Large intestine (tissue), 3 donors: Measurements from ENCODE around the gene POLR3E. TPM values are rescaled to one million over a fixed set of nuclear protein-coding genes. Genes with fewer than 3 reads are reported as not detected.

Experiments
- DNase-seq, 2 donors: peaks; one replicate each; pipeline versions ENCODE4 v3.0.0 to v3.0.0-alpha.2; 2013
- H3K27ac ChIP-seq: one replicate; pipeline ENCODE4 v1.5.1; 2013; ENCODE audit warnings: low read length
- H3K27me3 ChIP-seq: 2 replicates; pipeline ENCODE4 v1.6.1; 2013; ENCODE audit warnings: low read length; ENCODE audit not compliant: control insufficient read depth, insufficient read depth
- H3K36me3 ChIP-seq: 2 replicates; pipeline ENCODE4 v1.6.1; 2013; ENCODE audit warnings: low read length; ENCODE audit not compliant: control insufficient read depth, insufficient read depth
- H3K4me1 ChIP-seq: one replicate; pipeline ENCODE4 v1.6.1; 2013; ENCODE audit warnings: low read length; ENCODE audit not compliant: control insufficient read depth, insufficient read depth
- H3K4me3 ChIP-seq: one replicate; pipeline ENCODE4 v1.5.1; 2013; ENCODE audit warnings: low read length
- H3K9me3 ChIP-seq: one replicate; pipeline ENCODE4 v1.6.1; 2013; ENCODE audit warnings: mild to moderate bottlenecking, low read depth, low read length, moderate library complexity; ENCODE audit not compliant: control insufficient read depth
- WGBS: methylation state at CpG from one replicate; pipeline ENCODE4 v1.1.5; 2013; ENCODE audit warnings: low lambda C conversion rate; ENCODE audit not compliant: insufficient coverage; 5-methylcytosine and 5-hydroxymethylcytosine counted together
- polyA plus RNA-seq: library from polyadenylated mRNA; unstranded; fragments of 120-200 nt; gene quantifications from one replicate; pipeline ENCODE4 v1.2.1, GENCODE V29; 2013

The POLR3E gene
- polyA plus RNA-seq, 1 donor = 54.8 TPM

DNA sequence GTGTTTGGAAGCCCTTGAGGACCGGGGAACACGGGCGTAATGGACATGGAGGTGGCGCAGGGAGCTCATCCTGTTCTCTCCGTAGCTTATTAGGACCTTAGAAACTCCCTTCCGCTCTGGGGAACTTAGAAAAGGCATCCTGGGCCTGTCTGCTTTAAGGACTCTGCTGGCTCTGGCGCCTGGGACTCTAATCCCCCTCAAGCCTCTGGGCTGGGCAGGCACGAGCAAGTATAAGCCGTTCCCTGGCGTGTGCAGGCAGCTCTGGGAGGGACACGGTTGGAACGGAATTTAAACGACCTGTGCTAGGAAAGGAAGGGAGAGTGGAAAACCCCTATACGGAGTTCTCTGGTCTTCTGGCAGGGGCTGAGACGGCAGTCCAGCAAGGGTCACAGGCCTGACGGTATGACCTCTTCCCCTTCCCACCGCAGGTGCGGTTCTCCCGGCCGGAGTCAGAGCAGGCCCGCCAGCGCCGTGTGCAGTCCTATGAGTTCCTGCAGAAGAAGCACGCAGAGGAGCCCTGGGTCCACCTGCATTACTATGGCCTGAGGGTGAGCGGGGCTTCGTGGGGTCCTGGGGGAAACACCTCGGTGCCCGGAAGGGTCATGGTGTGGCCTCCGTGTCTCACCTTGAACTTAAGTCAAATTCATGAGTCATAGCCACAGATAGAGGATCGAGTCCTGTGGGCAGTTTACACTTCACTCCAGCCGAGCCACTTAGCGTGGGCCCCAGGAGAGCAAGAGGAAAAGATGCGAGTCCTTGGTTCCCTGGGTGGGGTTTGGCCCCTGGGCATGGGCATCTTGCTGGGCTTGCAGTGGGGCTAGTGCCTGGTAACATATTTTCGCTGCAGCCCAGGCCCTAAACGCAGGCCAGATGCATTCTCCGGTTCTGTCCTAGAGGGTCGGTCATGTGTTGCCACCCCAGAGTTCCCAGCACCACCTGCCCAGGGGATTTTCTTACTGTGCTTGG lies 17.7 kb downstream of the POLR3E start:
- WGBS = no CpG with 5 or more reads among the region's 37 CpGs
- no peak overlapping the region for H3K4me3 ChIP-seq
- H3K4me1 ChIP-seq = no peaks in the 10 kb centered on the region
- H3K9me3 ChIP-seq = no peaks in the 10 kb centered on the region
- no peak for DNase-seq
- no peak overlapping the region for H3K27ac ChIP-seq
- no peaks in the 10 kb centered on the region for H3K27me3 ChIP-seq
- peaks cover 80% of the 10 kb centered on the region for H3K36me3 ChIP-seq

DNA sequence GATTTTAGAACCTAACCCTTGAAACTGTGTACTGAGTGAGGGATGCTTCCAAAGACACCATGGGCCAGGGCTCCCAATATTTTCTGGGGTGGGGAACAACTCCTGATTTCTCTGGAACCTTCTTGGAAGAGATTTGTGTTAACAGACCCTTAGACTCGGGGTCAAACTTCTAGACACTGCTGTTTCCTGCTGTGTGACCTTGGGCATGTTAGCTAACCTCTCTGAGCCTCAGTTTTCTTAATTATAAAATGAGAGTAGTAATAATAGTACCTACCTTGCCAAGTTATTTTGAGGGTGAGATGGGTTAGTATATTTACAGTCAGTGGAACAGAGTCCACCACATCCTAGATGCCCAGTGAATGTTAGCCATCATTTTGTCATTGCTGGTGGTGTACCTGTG lies 18.8 kb downstream of the POLR3E start:
- Histone ChIP-seq H3K4me3 (no peak overlapping the region), H3K36me3 (peaks cover 81% of the 10 kb centered on the region), H3K9me3 (no peaks in the 10 kb centered on the region), H3K4me1 (no peaks in the 10 kb centered on the region), H3K27me3 (no peaks in the 10 kb centered on the region), H3K27ac (no peak overlapping the region)
- no CpG with 5 or more reads among the region's 1 CpG for WGBS
- no peak for DNase-seq

DNA sequence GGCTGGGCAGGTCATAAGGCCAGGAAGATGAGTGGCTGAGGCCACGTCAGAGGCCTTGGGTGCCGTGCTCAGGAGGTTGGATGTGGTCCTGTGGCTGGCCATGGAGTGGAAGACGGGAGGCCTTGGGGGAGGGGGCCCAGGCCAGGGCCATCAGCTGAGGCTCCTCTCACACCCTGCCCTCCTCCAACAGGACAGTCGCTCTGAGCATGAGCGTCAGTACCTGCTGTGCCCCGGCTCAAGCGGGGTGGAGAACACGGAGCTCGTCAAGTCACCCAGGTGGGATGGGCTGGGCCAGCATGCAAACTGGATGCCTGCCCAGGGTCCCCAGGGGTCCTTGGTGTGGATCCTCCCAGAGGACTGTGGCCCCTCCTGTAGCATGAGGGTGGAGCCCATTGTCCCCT lies 19.2 kb downstream of the POLR3E start:
- Histone ChIP-seq H3K27me3 (no peaks in the 10 kb centered on the region), H3K27ac (no peak overlapping the region), H3K36me3 (peaks cover 83% of the 10 kb centered on the region), H3K4me1 (no peaks in the 10 kb centered on the region), H3K4me3 (no peak overlapping the region), H3K9me3 (no peaks in the 10 kb centered on the region)
- DNase-seq = no peak
- WGBS = no CpG with 5 or more reads among the region's 9 CpGs

DNA sequence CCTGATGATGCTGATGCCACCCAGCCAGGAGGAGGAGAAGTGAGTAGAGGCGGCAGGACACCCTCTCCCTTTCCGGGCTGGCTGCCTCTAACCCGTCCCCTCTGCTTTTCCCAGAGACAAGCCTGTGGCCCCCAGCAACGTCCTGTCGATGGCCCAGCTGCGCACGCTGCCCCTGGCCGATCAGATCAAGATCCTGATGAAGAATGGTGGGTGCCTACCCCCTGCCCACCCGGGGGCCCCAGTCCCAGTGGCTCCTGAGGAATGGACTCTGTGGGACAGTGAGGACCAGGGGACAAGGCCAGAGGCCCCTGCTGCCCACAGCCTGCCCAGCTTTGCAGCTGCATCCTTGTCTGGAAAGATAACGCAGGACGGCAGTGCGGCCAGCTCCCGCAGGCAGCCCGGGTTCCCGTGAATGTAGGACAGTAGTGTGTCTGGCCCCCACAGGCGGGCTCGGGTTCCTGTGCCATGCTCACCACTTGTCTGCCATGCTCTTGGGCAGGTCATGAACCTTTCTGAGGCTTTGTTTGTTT lies 19.9 kb downstream of the POLR3E start:
- Histone ChIP-seq H3K4me1 (no peaks in the 10 kb centered on the region), H3K36me3 (peaks cover 83% of the 10 kb centered on the region), H3K27me3 (no peaks in the 10 kb centered on the region), H3K4me3 (no peak overlapping the region), H3K9me3 (no peaks in the 10 kb centered on the region), H3K27ac (no peak overlapping the region)
- DNase-seq = no peak
- WGBS = no CpG with 5 or more reads among the region's 17 CpGs

DNA sequence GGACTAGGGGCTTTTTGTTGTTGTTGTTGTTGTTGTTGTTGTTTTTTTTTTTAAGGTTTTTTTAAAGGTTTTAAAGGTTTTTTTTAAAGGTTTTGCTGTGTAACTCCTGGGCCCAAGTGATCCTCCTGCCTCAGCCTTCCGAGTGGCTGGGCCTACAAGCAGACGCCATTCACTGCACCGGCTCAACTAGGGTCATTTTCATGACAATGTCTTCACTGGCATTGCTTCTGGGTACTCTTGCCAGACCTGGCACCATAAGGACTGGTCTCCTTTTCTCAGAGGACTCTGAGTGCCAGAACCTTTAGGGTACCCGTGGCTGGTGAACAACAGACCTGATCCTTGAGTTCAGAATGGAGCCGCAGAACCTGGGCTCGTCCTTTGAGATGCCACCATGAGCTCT lies 20.4 kb downstream of the POLR3E start:
- no peak for DNase-seq

DNA sequence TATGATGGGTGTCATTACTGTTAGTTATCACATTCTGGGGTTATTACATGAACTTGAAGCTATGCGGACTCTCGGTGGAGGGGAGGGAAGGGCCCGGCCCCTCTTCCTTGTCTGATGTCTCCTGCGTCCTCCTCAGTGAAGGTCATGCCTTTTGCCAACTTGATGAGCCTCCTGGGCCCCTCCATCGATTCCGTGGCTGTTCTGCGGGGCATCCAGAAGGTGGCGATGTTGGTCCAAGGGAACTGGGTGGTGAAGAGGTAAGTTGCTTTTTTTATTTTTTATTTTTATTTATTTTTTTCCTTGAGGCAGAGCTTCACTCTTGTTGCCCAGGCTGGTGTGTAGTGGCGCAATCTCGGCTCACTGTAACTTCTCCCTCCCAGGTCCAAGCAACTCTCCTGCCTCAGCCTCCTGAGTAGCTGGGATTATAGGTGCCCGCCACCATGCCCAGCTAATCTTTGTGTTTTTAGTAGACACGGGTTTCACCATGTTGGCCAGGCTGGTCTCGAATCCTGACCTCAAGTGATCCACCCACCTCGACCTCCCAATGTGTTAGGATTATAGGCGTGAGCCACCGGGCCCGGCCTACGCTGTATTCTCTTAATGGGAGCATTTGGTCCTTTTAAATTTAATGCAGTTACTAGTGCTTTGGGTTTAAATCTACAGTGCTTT lies 21.6 kb downstream of the POLR3E start:
- Histone ChIP-seq H3K4me3 (no peak overlapping the region), H3K9me3 (no peaks in the 10 kb centered on the region), H3K36me3 (peaks cover 85% of the 10 kb centered on the region), H3K27me3 (no peaks in the 10 kb centered on the region), H3K27ac (no peak overlapping the region), H3K4me1 (no peaks in the 10 kb centered on the region)
- WGBS = 100% methylated on average over 1 of the region's 18 CpGs
- no peak for DNase-seq

More for the DNA sequence above, 20.4 kb downstream of the POLR3E start:
- Histone ChIP-seq H3K4me1 (no peaks in the 10 kb centered on the region), H3K27ac (no peak overlapping the region), H3K36me3 (peaks cover 83% of the 10 kb centered on the region), H3K9me3 (no peaks in the 10 kb centered on the region), H3K4me3 (no peak overlapping the region), H3K27me3 (no peaks in the 10 kb centered on the region)
- no CpG with 5 or more reads among the region's 6 CpGs for WGBS

DNA sequence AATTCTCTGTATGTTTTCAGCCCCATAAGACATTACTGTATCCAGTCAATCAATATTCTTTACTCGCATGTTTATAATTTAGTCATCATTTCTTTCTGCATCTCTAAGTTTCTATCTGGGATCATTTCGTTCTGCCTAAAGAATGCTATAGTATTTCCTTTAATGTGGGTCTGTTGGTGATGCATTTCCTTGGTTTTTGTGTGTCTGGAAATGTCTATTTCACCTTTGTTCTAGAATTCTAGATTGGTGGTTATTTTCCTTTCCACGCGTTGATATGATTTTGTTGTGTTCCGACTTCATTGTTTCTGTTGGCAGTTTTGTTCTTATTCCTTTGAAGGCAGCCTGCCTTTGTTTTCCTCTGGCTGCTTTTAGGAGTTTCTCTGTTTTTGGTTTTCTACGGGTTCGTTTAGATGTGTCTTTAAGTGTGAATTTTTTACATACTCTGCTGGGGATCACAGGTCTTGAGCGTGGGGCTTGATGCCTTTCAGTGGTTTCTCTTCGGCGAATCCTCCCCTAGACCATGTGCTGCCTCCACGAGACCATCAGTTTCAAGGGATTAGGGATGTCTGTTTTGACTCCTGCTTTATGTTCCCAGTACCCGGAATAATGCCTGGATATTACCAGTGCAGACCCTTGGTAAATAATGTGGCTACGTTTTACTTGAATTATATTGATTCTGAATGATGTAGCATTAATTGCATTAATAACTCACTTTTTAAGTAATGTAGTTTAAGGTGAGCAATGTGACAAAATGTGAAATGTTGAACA lies 23.5 kb downstream of the POLR3E start:
- 79% methylated on average over 4 of the region's 13 CpGs for WGBS
- peaks cover 87% of the 10 kb centered on the region for H3K36me3 ChIP-seq
- H3K27ac ChIP-seq = no peak overlapping the region

DNA sequence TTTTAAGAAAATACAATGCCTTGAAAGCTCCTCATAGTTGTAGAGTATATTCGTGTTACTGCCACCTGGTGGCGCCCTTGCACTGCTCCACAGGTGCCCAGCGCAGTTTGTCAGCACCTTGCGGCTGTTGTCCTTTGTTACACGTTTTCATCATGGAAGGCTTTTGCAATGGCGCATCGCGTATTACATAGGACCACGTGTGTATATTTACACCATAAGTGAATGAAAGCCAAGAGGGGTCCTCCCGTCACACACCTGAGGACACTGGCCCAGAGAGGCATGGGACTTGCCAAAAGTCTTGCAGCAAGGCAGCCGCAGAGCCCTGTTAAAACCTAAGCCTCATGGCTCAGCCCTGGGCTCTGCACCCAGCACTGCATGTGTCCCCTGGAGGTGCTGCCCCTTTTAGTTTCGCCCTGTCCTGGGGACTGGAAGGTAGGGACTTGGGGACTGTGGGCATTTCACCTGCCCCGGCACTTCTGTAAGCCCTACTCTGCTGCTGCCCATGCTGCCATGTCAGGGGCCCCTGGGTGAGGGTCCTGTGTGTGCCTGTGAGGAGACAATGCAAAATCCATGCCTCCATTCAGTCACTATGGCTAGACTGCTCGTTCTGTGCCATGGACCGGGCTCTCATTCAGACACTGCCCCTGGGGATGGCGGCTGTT lies 24.3 kb downstream of the POLR3E start:
- WGBS = 0% methylated on average over 3 of the region's 16 CpGs

More for the DNA sequence above, 23.5 kb downstream of the POLR3E start:
- H3K4me1 ChIP-seq = no peaks in the 10 kb centered on the region
- no peak for DNase-seq
- H3K9me3 ChIP-seq = peaks cover 2% of the 10 kb centered on the region
- H3K27me3 ChIP-seq = no peaks in the 10 kb centered on the region
- no peak overlapping the region for H3K4me3 ChIP-seq

DNA sequence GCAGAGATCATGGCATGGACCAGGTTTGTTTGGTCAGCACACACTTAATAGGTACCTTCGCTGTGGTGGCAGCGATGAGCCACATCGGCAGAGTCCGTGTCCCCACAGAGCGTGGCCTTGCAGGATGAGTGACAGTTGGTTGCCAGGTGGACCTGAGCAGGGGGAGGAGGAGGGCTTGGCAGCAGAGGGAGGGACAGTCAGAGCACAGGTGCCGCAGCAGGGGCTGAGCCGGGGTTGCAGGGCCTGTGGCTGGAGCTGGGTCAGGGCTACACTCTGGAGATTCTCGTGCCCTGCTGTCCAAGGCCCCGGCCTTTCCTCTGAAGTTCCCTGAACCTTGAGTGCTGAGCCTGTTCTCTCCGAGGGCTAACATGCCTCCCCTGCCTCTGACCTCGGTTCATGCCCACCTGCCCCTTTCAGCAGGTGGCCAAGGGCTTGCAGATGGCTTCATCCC lies 24.8 kb downstream of the POLR3E start:
- H3K27me3 ChIP-seq = no peaks in the 10 kb centered on the region
- H3K36me3 ChIP-seq = peaks cover 86% of the 10 kb centered on the region
- no peak overlapping the region for H3K27ac ChIP-seq
- no peaks in the 10 kb centered on the region for H3K4me1 ChIP-seq
- WGBS = no CpG with 5 or more reads among the region's 11 CpGs
- no peak for DNase-seq
- no peak overlapping the region for H3K4me3 ChIP-seq
- H3K9me3 ChIP-seq = peaks cover 2% of the 10 kb centered on the region

More for the DNA sequence above, 24.3 kb downstream of the POLR3E start:
- DNase-seq = peak; percentile 61 to 71
- Histone ChIP-seq H3K9me3 (peaks cover 2% of the 10 kb centered on the region), H3K27me3 (no peaks in the 10 kb centered on the region), H3K36me3 (peaks cover 86% of the 10 kb centered on the region), H3K27ac (no peak overlapping the region), H3K4me1 (no peaks in the 10 kb centered on the region), H3K4me3 (no peak overlapping the region)
